Measurements from ENCODE around the gene ZNF467. TPM values are rescaled to one million over a fixed set of nuclear protein-coding genes. Genes with fewer than 3 reads are reported as not detected.

ZNF467 gene
- total and polyA plus RNA-seq, 2 donors (not counting 1 experiment from before 2014, with no cell fraction given): 0.39 to 1.1 TPM

- peak overlapping the region; percentile 20 for H3K27ac Mint-ChIP-seq
- 92% methylated on average over 9 of the region's 9 CpGs for WGBS (ENCODE audit: insufficient coverage)
- H3K27me3 Mint-ChIP-seq: peaks cover 14% of the 10 kb centered on the region
- TF ChIP-seq, protein P1, sequence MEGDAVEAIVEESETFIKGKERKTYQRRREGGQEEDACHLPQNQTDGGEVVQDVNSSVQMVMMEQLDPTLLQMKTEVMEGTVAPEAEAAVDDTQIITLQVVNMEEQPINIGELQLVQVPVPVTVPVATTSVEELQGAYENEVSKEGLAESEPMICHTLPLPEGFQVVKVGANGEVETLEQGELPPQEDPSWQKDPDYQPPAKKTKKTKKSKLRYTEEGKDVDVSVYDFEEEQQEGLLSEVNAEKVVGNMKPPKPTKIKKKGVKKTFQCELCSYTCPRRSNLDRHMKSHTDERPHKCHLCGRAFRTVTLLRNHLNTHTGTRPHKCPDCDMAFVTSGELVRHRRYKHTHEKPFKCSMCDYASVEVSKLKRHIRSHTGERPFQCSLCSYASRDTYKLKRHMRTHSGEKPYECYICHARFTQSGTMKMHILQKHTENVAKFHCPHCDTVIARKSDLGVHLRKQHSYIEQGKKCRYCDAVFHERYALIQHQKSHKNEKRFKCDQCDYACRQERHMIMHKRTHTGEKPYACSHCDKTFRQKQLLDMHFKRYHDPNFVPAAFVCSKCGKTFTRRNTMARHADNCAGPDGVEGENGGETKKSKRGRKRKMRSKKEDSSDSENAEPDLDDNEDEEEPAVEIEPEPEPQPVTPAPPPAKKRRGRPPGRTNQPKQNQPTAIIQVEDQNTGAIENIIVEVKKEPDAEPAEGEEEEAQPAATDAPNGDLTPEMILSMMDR (IDR thresholded peaks at IDR 0.05): no peak
- no peak for TF ChIP-seq EZH2 (IDR thresholded peaks at IDR 0.05; ENCODE audit: borderline replicate concordance, insufficient read depth, low read depth, low read length, poor library complexity, severe bottlenecking)
- no peaks in the 10 kb centered on the region for H3K9me3 Mint-ChIP-seq (ENCODE audit: insufficient read depth)
- ChIA-PET POLR2A (no interaction called here), CTCF (no interaction called here)
- Histone ChIP-seq H3K4me1 (ENCODE audit: control insufficient read depth in 2 of 2, insufficient read depth in 2 of 2, low read length in 2 of 2) (no peaks in the 10 kb centered on the region), H3K9ac (ENCODE audit: low read length) (no peak overlapping the region), H3K36me3 (replicated peaks in 1 of 2; ENCODE audit: control extremely low read depth in 1 of 2, control insufficient read depth in 1 of 2, extremely low read depth in 1 of 2, insufficient read depth in 2 of 2, low read length in 1 of 2) (no peaks in the 10 kb centered on the region), H2AFZ (ENCODE audit: insufficient read depth, low read depth, low read length, poor library complexity, severe bottlenecking) (no peak overlapping the region), H3K9me3 (ENCODE audit: control extremely low read depth in 1 of 3, control insufficient read depth in 2 of 3, insufficient read depth in 1 of 3, low read length in 2 of 3) (peaks cover 0 to 5% (median 0%) of the 10 kb centered on the region in 3 donors), H3K4me2 (replicated peaks; ENCODE audit: low read depth, low read length, poor library complexity, severe bottlenecking) (no peak overlapping the region), H3K27ac (ENCODE audit: low read length in 2 of 2) (no peak overlapping the region), H4K20me1 (ENCODE audit: control insufficient read depth, insufficient read depth, low read length, poor library complexity, severe bottlenecking) (no peaks in the 10 kb centered on the region), H3K79me2 (ENCODE audit: control insufficient read depth, insufficient read depth, low read length) (no peaks in the 10 kb centered on the region), H3K27me3 (replicated peaks in 1 of 4; ENCODE audit: control extremely low read depth in 1 of 4, control insufficient read depth in 3 of 4, insufficient read depth in 4 of 4, low read length in 3 of 4) (peaks cover 0 to 17% (median 4%) of the 10 kb centered on the region in 4 experiments), H3K4me3 (ENCODE audit: control extremely low read depth in 1 of 5, extremely low read depth in 1 of 5, insufficient read depth in 1 of 5, low read depth in 2 of 5, low read length in 4 of 5) (no peak overlapping the region)
- H3K4me3 Mint-ChIP-seq: no peak overlapping the region
- DNase-seq: no peak
- intact Hi-C loops (cut with micrococcal nuclease): no loop called here
- H3K4me1 Mint-ChIP-seq: peaks cover 3% of the 10 kb centered on the region
- ATAC-seq (ENCODE audit: low read depth): no peak
Observed at GRCh38 chr7:149785983-149786382, 12.6 kb upstream of the ZNF467 start.

GRCh38 chr7:149785402-149785801, 12.0 kb upstream of the ZNF467 start:
- no peak overlapping the region for H3K4me2 ChIP-seq (replicated peaks; ENCODE audit: low read depth, low read length, poor library complexity, severe bottlenecking)
- no peaks in the 10 kb centered on the region for H3K36me3 ChIP-seq (replicated peaks in 1 of 2; ENCODE audit: control extremely low read depth in 1 of 2, control insufficient read depth in 1 of 2, extremely low read depth in 1 of 2, insufficient read depth in 2 of 2, low read length in 1 of 2)
- no peak overlapping the region for H3K27ac Mint-ChIP-seq
- no peaks in the 10 kb centered on the region for H3K4me1 ChIP-seq (ENCODE audit: control insufficient read depth in 2 of 2, insufficient read depth in 2 of 2, low read length in 2 of 2)
- H3K4me1 Mint-ChIP-seq: peaks cover 3% of the 10 kb centered on the region
- no peak overlapping the region for H3K4me3 ChIP-seq (ENCODE audit: control extremely low read depth in 1 of 5, extremely low read depth in 1 of 5, insufficient read depth in 1 of 5, low read depth in 2 of 5, low read length in 4 of 5)
- 97% methylated on average over 15 of the region's 15 CpGs for WGBS (ENCODE audit: insufficient coverage)
- intact Hi-C loops (cut with micrococcal nuclease): no loop called here
- TF ChIP-seq EZH2 (IDR thresholded peaks at IDR 0.05; ENCODE audit: borderline replicate concordance, insufficient read depth, low read depth, low read length, poor library complexity, severe bottlenecking): no peak
- TF ChIP-seq, protein P1 (IDR thresholded peaks at IDR 0.05): no peak
- no peak overlapping the region for H3K4me3 Mint-ChIP-seq
- no peak overlapping the region for H2AFZ ChIP-seq (ENCODE audit: insufficient read depth, low read depth, low read length, poor library complexity, severe bottlenecking)
- no peak for ATAC-seq (ENCODE audit: low read depth)
- H3K9ac ChIP-seq (ENCODE audit: low read length): no peak overlapping the region
- no peaks in the 10 kb centered on the region for H3K9me3 Mint-ChIP-seq (ENCODE audit: insufficient read depth)
- no peaks in the 10 kb centered on the region for H3K79me2 ChIP-seq (ENCODE audit: control insufficient read depth, insufficient read depth, low read length)
- H3K9me3 ChIP-seq (ENCODE audit: control extremely low read depth in 1 of 3, control insufficient read depth in 2 of 3, insufficient read depth in 1 of 3, low read length in 2 of 3): peaks cover 0 to 5% (median 0%) of the 10 kb centered on the region in 3 donors
- peaks cover 11% of the 10 kb centered on the region for H3K27me3 Mint-ChIP-seq
- H4K20me1 ChIP-seq (ENCODE audit: control insufficient read depth, insufficient read depth, low read length, poor library complexity, severe bottlenecking): no peaks in the 10 kb centered on the region
- H3K27me3 ChIP-seq (replicated peaks in 1 of 4; ENCODE audit: control extremely low read depth in 1 of 4, control insufficient read depth in 3 of 4, insufficient read depth in 4 of 4, low read length in 3 of 4): peaks cover 0 to 12% (median 2%) of the 10 kb centered on the region in 4 experiments
- POLR2A ChIA-PET: no interaction called here
- DNase-seq: no peak
- H3K27ac ChIP-seq (ENCODE audit: low read length in 2 of 2): no peak overlapping the region
- CTCF ChIA-PET: no interaction called here

Measured in B cell (primary cell).